HCT116 (cell line): ENCODE results near the gene MYCN. TPM values are rescaled to one million over a fixed set of nuclear protein-coding genes. Genes with fewer than 3 reads are reported as not detected.

ENCODE experiments used
- ATAC-seq: fragments of 200-7000 bp; cut with Tn5 transposase; 2 replicates; pipeline ENCODE4 v1.9.1; 2020; ENCODE audit warnings: mild to moderate bottlenecking, moderate library complexity
- BruUV-seq: library from RNA; stranded (reverse); fragments of 400-500 nt; replicated peaks from 2 replicates; lab custom pipeline; 2021; lab: Mats Ljungman, UMichigan
- CTCF ChIA-PET: fragments of 300-600 bp; sonication (Branson Sonifier 250); formaldehyde crosslinking; loops from one replicate; lab custom pipeline; 2021; ENCODE audit warnings: antibody characterized with exemption; lab: Charles Lee
- POLR2A ChIA-PET: fragments of 300-600, 350-600 bp; sonication (Branson Sonifier 250); formaldehyde crosslinking; loops from one replicate; lab custom pipeline; 2021; ENCODE audit warnings: antibody characterized with exemption; lab: Charles Lee
- RAD21 ChIA-PET, 2 experiments: fragments of 300-600 bp; sonication (Branson Sonifier 250); formaldehyde crosslinking; loops; one replicate each; lab custom pipeline; 2023; ENCODE audit warnings: low total read pairs in 2 of 2; ENCODE audit not compliant: uncharacterized antibody in 2 of 2, unreplicated experiment in 2 of 2, low non-redundant PET in 1 of 2; lab: Charles Lee
- DNase-seq: peaks from one replicate; pipeline ENCODE4 v3.0.0-alpha.2; 2010; ENCODE audit warnings: low read depth, low spot score
- H2AFZ ChIP-seq: fragments of 200-600 bp; shearing (Covaris generic), sonication (generic); 2 replicates; pipeline ENCODE4 v1.6.1; 2017; ENCODE audit warnings: low read depth, mixed run types, mixed read lengths, antibody characterized with exemption, low read length; ENCODE audit not compliant: poor library complexity, severe bottlenecking
- H3K27ac ChIP-seq: 2 replicates; pipeline ENCODE4 v1.5.1; 2012; ENCODE audit warnings: low read depth, low read length
- H3K27me3 ChIP-seq: fragments of 200-600 bp; sonication (generic); 2 replicates; pipeline ENCODE4 v1.6.1; 2016; ENCODE audit warnings: mixed run types, low read length, mixed read lengths; ENCODE audit not compliant: insufficient read depth
- H3K36me3 ChIP-seq, 2 experiments: fragments of 200-500 bp in 1 of 2; fragments of 200-600 bp in 1 of 2; sonication (Bioruptor generic) in 1 of 2; sonication (generic) in 1 of 2; 2 replicates each; pipeline versions ENCODE4 v1.5.1 to v1.6.1; 2014 to 2016; ENCODE audit warnings: low read length in 2 of 2, inconsistent platforms in 1 of 2, mixed read lengths in 1 of 2, mixed run types in 1 of 2; ENCODE audit not compliant: insufficient read depth in 2 of 2, control insufficient read depth in 1 of 2
- H3K4me1 ChIP-seq, 2 experiments: fragments of 200-600 bp in 1 of 2; sonication (generic) in 1 of 2; 2 replicates each; pipeline versions ENCODE4 v1.5.1 to v1.6.1; 2012 to 2017; ENCODE audit warnings: low read length in 2 of 2, inconsistent platforms in 1 of 2, mild to moderate bottlenecking in 1 of 2, mixed read lengths in 1 of 2, mixed run types in 1 of 2, moderate library complexity in 1 of 2; ENCODE audit not compliant: insufficient read depth in 2 of 2, control insufficient read depth in 1 of 2
- H3K4me2 ChIP-seq: fragments of 200-600 bp; sonication (generic); 2 replicates; pipeline ENCODE4 v1.6.1; 2017; ENCODE audit warnings: mixed run types, low read length, mixed read lengths
- H3K4me3 ChIP-seq, 2 experiments: fragments of 200-600 bp in 1 of 2; sonication (generic) in 1 of 2; replicated peaks in 1 of 2; 2 replicates each; pipeline ENCODE4 v1.5.1; 2011 to 2016; ENCODE audit warnings: low read length in 2 of 2, control low read depth in 1 of 2, low read depth in 1 of 2, mild to moderate bottlenecking in 1 of 2, mixed read lengths in 1 of 2, mixed run types in 1 of 2
- H3K79me2 ChIP-seq: fragments of 200-600 bp; sonication (generic); 2 replicates; pipeline ENCODE4 v1.6.1; 2017; ENCODE audit warnings: mild to moderate bottlenecking, mixed run types, low read length, moderate library complexity, mixed read lengths; ENCODE audit not compliant: insufficient read depth
- H3K9ac ChIP-seq: fragments of 200-600 bp; sonication (generic); 2 replicates; pipeline ENCODE4 v1.6.1; 2016; ENCODE audit warnings: low read length, mixed read lengths
- H3K9me2 ChIP-seq: fragments of 200-600 bp; sonication (generic), shearing (Covaris generic); 2 replicates; pipeline ENCODE4 v1.6.1; 2017; ENCODE audit warnings: mixed run types, mild to moderate bottlenecking, moderate library complexity; ENCODE audit not compliant: insufficient read depth
- H3K9me3 ChIP-seq, 2 experiments: fragments of 200-500 bp in 1 of 2; fragments of 200-600 bp in 1 of 2; sonication (Bioruptor generic) in 1 of 2; sonication (generic) in 1 of 2; 2 replicates each; pipeline ENCODE4 v1.6.1; 2014 to 2017; ENCODE audit warnings: low read length in 2 of 2, mixed read lengths in 2 of 2, inconsistent platforms in 1 of 2, low read depth in 1 of 2, mild to moderate bottlenecking in 1 of 2, mixed run types in 1 of 2, moderate library complexity in 1 of 2; ENCODE audit not compliant: control insufficient read depth in 1 of 2, insufficient read depth in 1 of 2
- H4K20me1 ChIP-seq: fragments of 200-600 bp; sonication (generic), shearing (Covaris generic); 2 replicates; pipeline ENCODE4 v1.6.1; 2017; ENCODE audit warnings: mixed run types, mild to moderate bottlenecking, moderate library complexity; ENCODE audit not compliant: insufficient read depth
- CBX3 ChIP-seq: IDR thresholded peaks from 2 replicates; pipeline ENCODE4 v1.6.1; 2012; ENCODE audit warnings: low read depth
- CEBPB ChIP-seq: IDR thresholded peaks from 2 replicates; pipeline ENCODE4 v1.6.1; 2012; ENCODE audit warnings: low read depth
- EGR1 ChIP-seq: IDR thresholded peaks from 2 replicates; pipeline ENCODE4 v1.6.1; 2012; ENCODE audit warnings: low read depth
- ELF1 ChIP-seq: IDR thresholded peaks from 2 replicates; pipeline ENCODE4 v1.6.1; 2012; ENCODE audit warnings: low read depth, borderline replicate concordance
- EZH2 ChIP-seq: fragments of 200-600 bp; sonication (generic); IDR thresholded peaks from 2 replicates; pipeline ENCODE4 v1.6.1; 2017; ENCODE audit warnings: antibody characterized with exemption, mixed run types
- EZH2phosphoT487 ChIP-seq: fragments of 200-600 bp; IDR thresholded peaks from 2 replicates; pipeline ENCODE4 v1.6.1; 2018; ENCODE audit warnings: antibody characterized with exemption, borderline replicate concordance
- FOSL1 ChIP-seq: IDR thresholded peaks from 2 replicates; pipeline ENCODE4 v1.6.1; 2012; ENCODE audit warnings: low read depth
- JUND ChIP-seq: IDR thresholded peaks from 2 replicates; pipeline ENCODE4 v1.6.1; 2012
- POLR2A ChIP-seq: IDR thresholded peaks from 2 replicates; pipeline ENCODE4 v1.7.0; 2011; ENCODE audit warnings: borderline replicate concordance; ENCODE audit not compliant: insufficient read depth, insufficient read length; ENCODE audit errors: extremely low read depth
- POLR2AphosphoS5 ChIP-seq: IDR thresholded peaks from 2 replicates; pipeline ENCODE4 v1.6.1; 2011; ENCODE audit warnings: mild to moderate bottlenecking, low read depth, low read length, moderate library complexity
- RAD21 ChIP-seq: IDR thresholded peaks from 2 replicates; pipeline ENCODE4 v1.6.1; 2012; ENCODE audit warnings: low read depth, mild to moderate bottlenecking
- SP1 ChIP-seq: IDR thresholded peaks from 2 replicates; pipeline ENCODE4 v1.6.1; 2012; ENCODE audit warnings: low read depth
- SRF ChIP-seq: IDR thresholded peaks from 2 replicates; pipeline ENCODE4 v1.6.1; 2012; ENCODE audit warnings: low read depth
- ZFX ChIP-seq: fragments of 450-650 bp; IDR thresholded peaks from 2 replicates; pipeline ENCODE4 v1.6.1; 2017
- intact Hi-C: fragments of 100-400 bp; cut with micrococcal nuclease; formaldehyde crosslinking; loops from 2 replicates; pipeline ENCODE4 v1.10.0; 2022
- total RNA-seq: library from RNA; stranded (reverse); gene quantifications from one replicate; pipeline ENCODE4 v1.2.1, GENCODE V29; 2021; ENCODE audit not compliant: unreplicated experiment
- TF ChIP-seq, protein P1 (sequence below): IDR thresholded peaks from 2 replicates; pipeline ENCODE4 v1.6.1; 2012; ENCODE audit warnings: low read depth

MYCN gene
- total RNA-seq, 1 experiment from 2014 or later: not detected

DNA sequence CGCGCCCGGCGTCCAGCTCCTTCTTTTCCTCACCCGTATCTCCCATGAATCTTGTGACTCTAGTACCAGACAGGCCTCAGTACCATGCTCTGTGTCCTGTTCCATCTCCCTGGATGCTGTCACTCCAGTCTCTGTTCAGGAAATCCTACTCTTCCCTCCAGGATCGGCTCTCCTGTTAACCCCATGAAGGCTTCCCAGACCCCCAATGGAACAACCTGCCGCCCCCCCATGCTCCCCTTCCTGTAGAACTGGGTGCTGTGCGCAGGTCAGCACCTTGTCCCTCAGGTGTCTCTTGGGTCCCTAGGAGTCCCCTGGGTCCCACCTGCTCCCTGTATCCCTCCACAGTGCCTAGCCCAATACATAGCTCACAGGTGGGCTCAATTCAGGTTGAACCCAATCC lies 41.3 kb downstream of the MYCN start:
- POLR2A ChIA-PET: no interaction called here
- Histone ChIP-seq H3K27ac (no peak overlapping the region), H3K79me2 (no peaks in the 10 kb centered on the region), H3K4me1 (no peaks in the 10 kb centered on the region)
- CTCF ChIA-PET: no interaction called here
- no peak for TF ChIP-seq JUND
- no peak for TF ChIP-seq EGR1
- no peak for TF ChIP-seq ELF1
- no peak for TF ChIP-seq SRF
- no peak for TF ChIP-seq POLR2A
- TF ChIP-seq SP1: no peak
- TF ChIP-seq EZH2phosphoT487: no peak
- TF ChIP-seq POLR2AphosphoS5: no peak
- TF ChIP-seq CEBPB: no peak
- TF ChIP-seq ZFX: no peak
- no peak for TF ChIP-seq CBX3
- TF ChIP-seq FOSL1: no peak
- no peak for TF ChIP-seq RAD21
- no peak for TF ChIP-seq EZH2
- TF ChIP-seq, protein P1, sequence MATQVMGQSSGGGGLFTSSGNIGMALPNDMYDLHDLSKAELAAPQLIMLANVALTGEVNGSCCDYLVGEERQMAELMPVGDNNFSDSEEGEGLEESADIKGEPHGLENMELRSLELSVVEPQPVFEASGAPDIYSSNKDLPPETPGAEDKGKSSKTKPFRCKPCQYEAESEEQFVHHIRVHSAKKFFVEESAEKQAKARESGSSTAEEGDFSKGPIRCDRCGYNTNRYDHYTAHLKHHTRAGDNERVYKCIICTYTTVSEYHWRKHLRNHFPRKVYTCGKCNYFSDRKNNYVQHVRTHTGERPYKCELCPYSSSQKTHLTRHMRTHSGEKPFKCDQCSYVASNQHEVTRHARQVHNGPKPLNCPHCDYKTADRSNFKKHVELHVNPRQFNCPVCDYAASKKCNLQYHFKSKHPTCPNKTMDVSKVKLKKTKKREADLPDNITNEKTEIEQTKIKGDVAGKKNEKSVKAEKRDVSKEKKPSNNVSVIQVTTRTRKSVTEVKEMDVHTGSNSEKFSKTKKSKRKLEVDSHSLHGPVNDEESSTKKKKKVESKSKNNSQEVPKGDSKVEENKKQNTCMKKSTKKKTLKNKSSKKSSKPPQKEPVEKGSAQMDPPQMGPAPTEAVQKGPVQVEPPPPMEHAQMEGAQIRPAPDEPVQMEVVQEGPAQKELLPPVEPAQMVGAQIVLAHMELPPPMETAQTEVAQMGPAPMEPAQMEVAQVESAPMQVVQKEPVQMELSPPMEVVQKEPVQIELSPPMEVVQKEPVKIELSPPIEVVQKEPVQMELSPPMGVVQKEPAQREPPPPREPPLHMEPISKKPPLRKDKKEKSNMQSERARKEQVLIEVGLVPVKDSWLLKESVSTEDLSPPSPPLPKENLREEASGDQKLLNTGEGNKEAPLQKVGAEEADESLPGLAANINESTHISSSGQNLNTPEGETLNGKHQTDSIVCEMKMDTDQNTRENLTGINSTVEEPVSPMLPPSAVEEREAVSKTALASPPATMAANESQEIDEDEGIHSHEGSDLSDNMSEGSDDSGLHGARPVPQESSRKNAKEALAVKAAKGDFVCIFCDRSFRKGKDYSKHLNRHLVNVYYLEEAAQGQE: no peak
- TF ChIP-seq, all 23 proteins: peak for 0
- no peak overlapping the region for H3K4me3 ChIP-seq
- H3K27me3 ChIP-seq: peaks cover 5% of the 10 kb centered on the region; the same call in 1 of the 2 replicates
- H3K9me3 ChIP-seq: no peaks in the 10 kb centered on the region
- no peak for ATAC-seq
- H3K9ac ChIP-seq: no peak overlapping the region
- no peak for DNase-seq
- no TSS peak for BruUV-seq
- RAD21 ChIA-PET: no interaction called here
- no peak overlapping the region for H2AFZ ChIP-seq
- intact Hi-C loops: no loop called here
- no peaks in the 10 kb centered on the region for H3K36me3 ChIP-seq
- H3K4me2 ChIP-seq: no peak overlapping the region
- H3K9me2 ChIP-seq: no peaks in the 10 kb centered on the region
- no peaks in the 10 kb centered on the region for H4K20me1 ChIP-seq
